Measurements from ENCODE around the gene ANKRD22.

The ANKRD22 gene

GRCh38 chr10:88794731-88795130 lies 56.9 kb downstream of the ANKRD22 start:
- Histone ChIP-seq H3K36me3 (ENCODE audit: low read depth) (no peaks in the 10 kb centered on the region), H3K9me3 (ENCODE audit: severe bottlenecking) (no peaks in the 10 kb centered on the region), H3K4me3 (ENCODE audit: severe bottlenecking) (no peak overlapping the region), H3K27me3 (ENCODE audit: insufficient read depth, poor library complexity, severe bottlenecking) (no peaks in the 10 kb centered on the region), H3K4me1 (ENCODE audit: insufficient read depth, poor library complexity, severe bottlenecking) (peaks cover 17% of the 10 kb centered on the region), H3K27ac (ENCODE audit: poor library complexity, severe bottlenecking) (no peak overlapping the region)
- no peak for ATAC-seq (ENCODE audit: low read depth)
- no peak for TF ChIP-seq CTCF (IDR thresholded peaks at IDR 0.05; ENCODE audit: poor library complexity, severe bottlenecking)
- no peak for DNase-seq (ENCODE audit: low spot score)

- H3K27me3 ChIP-seq (ENCODE audit: insufficient read depth, poor library complexity, severe bottlenecking): no peaks in the 10 kb centered on the region
- no peak overlapping the region for H3K27ac ChIP-seq (ENCODE audit: poor library complexity, severe bottlenecking)
- no peak for TF ChIP-seq CTCF (IDR thresholded peaks at IDR 0.05; ENCODE audit: poor library complexity, severe bottlenecking)
- no peaks in the 10 kb centered on the region for H3K36me3 ChIP-seq (ENCODE audit: low read depth)
- H3K4me3 ChIP-seq (ENCODE audit: severe bottlenecking): no peak overlapping the region
- H3K9me3 ChIP-seq (ENCODE audit: severe bottlenecking): no peaks in the 10 kb centered on the region
- H3K4me1 ChIP-seq (ENCODE audit: insufficient read depth, poor library complexity, severe bottlenecking): peaks cover 17% of the 10 kb centered on the region
- ATAC-seq (ENCODE audit: low read depth) (peak; percentile 58; the same call in 1 of the 3 replicates), DNase-seq (ENCODE audit: low spot score) (no peak)
These were observed 57.8 kb downstream of the ANKRD22 start for GRCh38 chr10:88793712-88794299.

- peak; percentile 66 for ATAC-seq (ENCODE audit: low read depth)
These were observed 59.0 kb downstream of the ANKRD22 start for GRCh38 chr10:88792661-88793060.

GRCh38 chr10:88791924-88792323 lies 59.7 kb downstream of the ANKRD22 start:
- peak; percentile 58 for TF ChIP-seq CTCF (IDR thresholded peaks at IDR 0.05; ENCODE audit: poor library complexity, severe bottlenecking)
- no peak overlapping the region for H3K27ac ChIP-seq (ENCODE audit: poor library complexity, severe bottlenecking)
- H3K4me3 ChIP-seq (ENCODE audit: severe bottlenecking): no peak overlapping the region
- H3K4me1 ChIP-seq (ENCODE audit: insufficient read depth, poor library complexity, severe bottlenecking): peaks cover 17% of the 10 kb centered on the region
- H3K9me3 ChIP-seq (ENCODE audit: severe bottlenecking): no peaks in the 10 kb centered on the region
- no peaks in the 10 kb centered on the region for H3K27me3 ChIP-seq (ENCODE audit: insufficient read depth, poor library complexity, severe bottlenecking)
- DNase-seq (ENCODE audit: low spot score) (no peak), ATAC-seq (ENCODE audit: low read depth) (0 out of 3 replicates have a peak, but pooled peaks have one; percentile 33)
- H3K36me3 ChIP-seq (ENCODE audit: low read depth): no peaks in the 10 kb centered on the region

More at GRCh38 chr10:88792661-88793060, 59.0 kb downstream of the ANKRD22 start:
- TF ChIP-seq CTCF (IDR thresholded peaks at IDR 0.05; ENCODE audit: poor library complexity, severe bottlenecking): no peak
- Histone ChIP-seq H3K27ac (ENCODE audit: poor library complexity, severe bottlenecking) (no peak overlapping the region), H3K9me3 (ENCODE audit: severe bottlenecking) (no peaks in the 10 kb centered on the region), H3K27me3 (ENCODE audit: insufficient read depth, poor library complexity, severe bottlenecking) (no peaks in the 10 kb centered on the region), H3K4me1 (ENCODE audit: insufficient read depth, poor library complexity, severe bottlenecking) (peaks cover 17% of the 10 kb centered on the region), H3K4me3 (ENCODE audit: severe bottlenecking) (no peak overlapping the region), H3K36me3 (ENCODE audit: low read depth) (no peaks in the 10 kb centered on the region)
- no peak for DNase-seq (ENCODE audit: low spot score)

- Histone ChIP-seq H3K4me1 (ENCODE audit: insufficient read depth, poor library complexity, severe bottlenecking) (peaks cover 16% of the 10 kb centered on the region), H3K36me3 (ENCODE audit: low read depth) (no peaks in the 10 kb centered on the region), H3K27ac (ENCODE audit: poor library complexity, severe bottlenecking) (no peak overlapping the region), H3K9me3 (ENCODE audit: severe bottlenecking) (no peaks in the 10 kb centered on the region), H3K27me3 (ENCODE audit: insufficient read depth, poor library complexity, severe bottlenecking) (no peaks in the 10 kb centered on the region), H3K4me3 (ENCODE audit: severe bottlenecking) (no peak overlapping the region)
- DNase-seq (ENCODE audit: low spot score) (no peak), ATAC-seq (ENCODE audit: low read depth) (no peak)
- TF ChIP-seq CTCF (IDR thresholded peaks at IDR 0.05; ENCODE audit: poor library complexity, severe bottlenecking): no peak
These were observed 62.7 kb downstream of the ANKRD22 start for GRCh38 chr10:88788924-88789323.
